Measurements from ENCODE around the gene TLE3. TPM values are rescaled to one million over a fixed set of nuclear protein-coding genes. Genes with fewer than 3 reads are reported as not detected.

TLE3 gene
- total RNA-seq, 1 donor from 2014 or later: 45.4 TPM

- Histone ChIP-seq H3K4me3 (ENCODE audit: insufficient read depth, low read depth, low read length) (no peak overlapping the region), H3K27ac (ENCODE audit: low read depth, low read length) (no peak overlapping the region), H3K79me2 (ENCODE audit: insufficient read depth, low read length) (no peaks in the 10 kb centered on the region), H3K4me2 (ENCODE audit: low read length) (no peak overlapping the region), H2AFZ (ENCODE audit: low read depth, low read length) (no peak overlapping the region), H3K27me3 (ENCODE audit: insufficient read depth, low read length) (no peaks in the 10 kb centered on the region), H3K9me3 (ENCODE audit: insufficient read depth, low read depth, low read length) (no peaks in the 10 kb centered on the region), H3K36me3 (ENCODE audit: insufficient read depth, low read length) (peaks cover 16% of the 10 kb centered on the region), H4K20me1 (ENCODE audit: insufficient read depth, low read length) (peaks cover 32% of the 10 kb centered on the region), H3K4me1 (ENCODE audit: insufficient read depth, low read length) (no peaks in the 10 kb centered on the region), H3K9ac (ENCODE audit: low read length) (no peak overlapping the region)
- peaks cover 24% of the 10 kb centered on the region for H3K36me3 Mint-ChIP-seq (ENCODE audit: low read depth, unreplicated experiment)
- peaks cover 6% of the 10 kb centered on the region for H3K27me3 Mint-ChIP-seq (ENCODE audit: low read depth, unreplicated experiment)
- H3K27ac Mint-ChIP-seq (ENCODE audit: unreplicated experiment): no peak overlapping the region
- FAIRE-seq (no peak), DNase-seq (ENCODE audit: low read depth) (no peak)
- H3K9me3 Mint-ChIP-seq (ENCODE audit: unreplicated experiment): peaks cover 2% of the 10 kb centered on the region
- no peak overlapping the region for H3K4me3 Mint-ChIP-seq (ENCODE audit: unreplicated experiment)
- peaks cover 4% of the 10 kb centered on the region for H3K4me1 Mint-ChIP-seq (ENCODE audit: low read depth, unreplicated experiment)
- TF ChIP-seq, protein P1, sequence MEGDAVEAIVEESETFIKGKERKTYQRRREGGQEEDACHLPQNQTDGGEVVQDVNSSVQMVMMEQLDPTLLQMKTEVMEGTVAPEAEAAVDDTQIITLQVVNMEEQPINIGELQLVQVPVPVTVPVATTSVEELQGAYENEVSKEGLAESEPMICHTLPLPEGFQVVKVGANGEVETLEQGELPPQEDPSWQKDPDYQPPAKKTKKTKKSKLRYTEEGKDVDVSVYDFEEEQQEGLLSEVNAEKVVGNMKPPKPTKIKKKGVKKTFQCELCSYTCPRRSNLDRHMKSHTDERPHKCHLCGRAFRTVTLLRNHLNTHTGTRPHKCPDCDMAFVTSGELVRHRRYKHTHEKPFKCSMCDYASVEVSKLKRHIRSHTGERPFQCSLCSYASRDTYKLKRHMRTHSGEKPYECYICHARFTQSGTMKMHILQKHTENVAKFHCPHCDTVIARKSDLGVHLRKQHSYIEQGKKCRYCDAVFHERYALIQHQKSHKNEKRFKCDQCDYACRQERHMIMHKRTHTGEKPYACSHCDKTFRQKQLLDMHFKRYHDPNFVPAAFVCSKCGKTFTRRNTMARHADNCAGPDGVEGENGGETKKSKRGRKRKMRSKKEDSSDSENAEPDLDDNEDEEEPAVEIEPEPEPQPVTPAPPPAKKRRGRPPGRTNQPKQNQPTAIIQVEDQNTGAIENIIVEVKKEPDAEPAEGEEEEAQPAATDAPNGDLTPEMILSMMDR (IDR thresholded peaks at IDR 0.05; ENCODE audit: insufficient read depth, low read depth, low read length): no peak
- no peak for TF ChIP-seq EZH2 (IDR thresholded peaks at IDR 0.05; ENCODE audit: insufficient read depth, low read length)
Observed at GRCh38 chr15:70048578-70049514, 48.9 kb downstream of the TLE3 start.

- Histone ChIP-seq H3K4me3 (ENCODE audit: insufficient read depth, low read depth, low read length) (no peak overlapping the region), H4K20me1 (ENCODE audit: insufficient read depth, low read length) (peaks cover 25% of the 10 kb centered on the region), H3K79me2 (ENCODE audit: insufficient read depth, low read length) (no peaks in the 10 kb centered on the region), H3K27me3 (ENCODE audit: insufficient read depth, low read length) (no peaks in the 10 kb centered on the region), H3K4me1 (ENCODE audit: insufficient read depth, low read length) (no peaks in the 10 kb centered on the region), H3K9ac (ENCODE audit: low read length) (no peak overlapping the region), H2AFZ (ENCODE audit: low read depth, low read length) (no peak overlapping the region), H3K4me2 (ENCODE audit: low read length) (no peak overlapping the region), H3K27ac (ENCODE audit: low read depth, low read length) (no peak overlapping the region), H3K36me3 (ENCODE audit: insufficient read depth, low read length) (peaks cover 12% of the 10 kb centered on the region), H3K9me3 (ENCODE audit: insufficient read depth, low read depth, low read length) (no peaks in the 10 kb centered on the region)
- Mint-ChIP-seq H3K36me3 (ENCODE audit: low read depth, unreplicated experiment) (peaks cover 22% of the 10 kb centered on the region), H3K9me3 (ENCODE audit: unreplicated experiment) (peaks cover 5% of the 10 kb centered on the region), H3K27ac (ENCODE audit: unreplicated experiment) (no peak overlapping the region), H3K4me3 (ENCODE audit: unreplicated experiment) (no peak overlapping the region), H3K4me1 (ENCODE audit: low read depth, unreplicated experiment) (peaks cover 4% of the 10 kb centered on the region), H3K27me3 (ENCODE audit: low read depth, unreplicated experiment) (peaks cover 6% of the 10 kb centered on the region)
- TF ChIP-seq EZH2 (IDR thresholded peaks at IDR 0.05; ENCODE audit: insufficient read depth, low read length): no peak
- TF ChIP-seq, protein P1 (IDR thresholded peaks at IDR 0.05; ENCODE audit: insufficient read depth, low read depth, low read length): no peak
- no peak for DNase-seq (ENCODE audit: low read depth)
- no peak for FAIRE-seq
Observed at GRCh38 chr15:70048198-70048565, 49.5 kb downstream of the TLE3 start.

Measured in astrocyte (in vitro differentiated cells and primary cell).